ENCODE data around the gene PDCD1LG2. TPM values are rescaled to one million over a fixed set of nuclear protein-coding genes. Genes with fewer than 3 reads are reported as not detected.

PDCD1LG2 gene
- total RNA-seq, 1 donor from 2014 or later = 9.0 TPM

GRCh38 chr9:5617749-5618148, 107.4 kb downstream of the PDCD1LG2 start:
- DNase-seq (no peak), ATAC-seq (peak; percentile 64 to 68)
- peaks cover 19% of the 10 kb centered on the region for H3K4me1 ChIP-seq
- H3K27ac ChIP-seq = no peak overlapping the region
- intact Hi-C loops (cut with DNase I) = no loop called here
- no peaks in the 10 kb centered on the region for H3K9me3 ChIP-seq
- no peaks in the 10 kb centered on the region for H3K27me3 ChIP-seq (ENCODE audit: low read depth)
- no peak for TF ChIP-seq CTCF (IDR thresholded peaks at IDR 0.05)
- H3K4me3 ChIP-seq = no peak overlapping the region
- H3K36me3 ChIP-seq = no peaks in the 10 kb centered on the region

GRCh38 chr9:5620494-5620893, 110.2 kb downstream of the PDCD1LG2 start:
- no peak overlapping the region for H3K27ac ChIP-seq

More at GRCh38 chr9:5620494-5620893, 110.2 kb downstream of the PDCD1LG2 start:
- no peak for TF ChIP-seq CTCF (IDR thresholded peaks at IDR 0.05)
- ATAC-seq (no peak), DNase-seq (no peak)
- H3K27me3 ChIP-seq (ENCODE audit: low read depth) = no peaks in the 10 kb centered on the region
- H3K9me3 ChIP-seq = no peaks in the 10 kb centered on the region
- H3K36me3 ChIP-seq = no peaks in the 10 kb centered on the region
- intact Hi-C loops (cut with DNase I) = no loop called here
- no peak overlapping the region for H3K4me3 ChIP-seq
- peaks cover 43% of the 10 kb centered on the region for H3K4me1 ChIP-seq

Other genes starting within 250 kb of the PDCD1LG2 start
- gene RLN2, start 205.8 kb upstream of the PDCD1LG2 start, total RNA-seq = 1.3 TPM
- gene RLN1, start 170.7 kb upstream of the PDCD1LG2 start, total RNA-seq = not detected
- 15.9 TPM for gene PLGRKT, start 72.6 kb upstream of the PDCD1LG2 start, total RNA-seq
- gene CD274, start 60.0 kb upstream of the PDCD1LG2 start, total RNA-seq = 16.5 TPM
- 20.5 TPM for gene RIC1, start 118.6 kb downstream of the PDCD1LG2 start, total RNA-seq

All from lower lobe of right lung (tissue), 2 donors.